Measurements from ENCODE around the gene SDHA.
"Not testable (repeated sequence)": the region's sequence is repeated elsewhere in the genome, so short reads cannot be mapped to it uniquely, and the experiment has no call there.

Gene SDHA

GRCh38 chr5:198516-199196 is 19.5 kb upstream of the SDHA start:
- DNase-seq (ENCODE audit: low read depth, low spot score), result no peak

DNA sequence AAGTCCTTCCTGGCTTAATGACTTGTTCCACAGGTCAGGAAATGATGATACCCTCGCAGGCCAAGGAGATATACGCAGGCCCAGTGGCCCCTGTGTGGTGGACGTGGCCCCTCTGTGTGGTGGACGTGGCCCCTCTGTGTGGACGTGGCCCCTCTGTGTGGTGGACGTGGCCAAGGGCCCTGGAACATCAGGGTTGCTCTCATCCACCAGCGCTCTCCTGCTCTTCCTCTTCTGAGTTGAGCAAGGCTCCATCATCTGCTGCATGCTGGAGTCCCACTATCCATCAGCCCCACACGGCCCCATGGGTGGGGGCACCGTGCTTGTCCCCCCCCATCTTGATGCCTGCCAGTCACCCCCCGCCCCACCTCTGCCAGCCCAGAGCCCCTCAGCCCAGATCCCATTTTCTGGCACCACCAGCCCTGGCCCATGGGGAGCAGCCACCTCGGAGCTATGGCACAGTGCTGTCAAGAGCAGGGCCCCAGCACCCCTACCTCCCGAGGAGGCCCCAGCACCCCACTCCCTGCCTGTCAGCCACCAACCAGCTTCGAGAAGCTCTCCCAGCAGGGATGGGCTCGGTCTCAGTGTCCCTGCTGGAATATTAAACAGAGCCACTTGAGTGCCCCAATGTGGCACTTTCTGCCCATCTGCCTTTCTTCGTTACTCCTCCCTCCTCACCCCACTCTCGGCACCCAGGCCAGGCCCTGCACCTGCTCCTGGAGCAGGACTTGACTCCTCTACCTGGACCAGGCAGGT is 18.7 kb upstream of the SDHA start:
- DNase-seq (ENCODE audit: low read depth, low spot score), result no peak

GRCh38 chr5:199950-200645 is 18.0 kb upstream of the SDHA start:
- no peak for DNase-seq (ENCODE audit: low read depth, low spot score)

DNA sequence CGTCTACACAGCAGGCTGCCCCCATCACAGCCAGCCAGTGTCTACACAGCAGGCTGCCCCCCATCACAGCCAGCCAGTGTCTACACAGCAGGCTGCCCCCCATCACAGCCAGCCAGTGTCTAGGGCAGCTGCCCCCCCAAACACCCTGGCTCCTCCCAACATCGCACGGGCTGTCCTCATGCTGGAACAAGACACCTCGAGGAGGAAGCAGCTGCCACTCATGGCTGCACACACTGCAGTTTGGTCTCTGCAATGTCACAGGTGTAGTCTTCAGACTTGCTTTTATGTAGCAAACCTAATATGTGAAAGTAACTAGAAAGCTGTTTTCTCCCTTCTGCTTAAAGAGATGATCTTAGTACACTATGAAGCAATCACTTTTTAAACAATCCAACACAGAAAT is 17.1 kb upstream of the SDHA start:
- DNase-seq (ENCODE audit: low read depth, low spot score), result no peak

GRCh38 chr5:201672-202071 is 16.4 kb upstream of the SDHA start:
- no peak for DNase-seq (ENCODE audit: low read depth, low spot score)

GRCh38 chr5:203246-203930 is 14.7 kb upstream of the SDHA start:
- DNase-seq (ENCODE audit: low read depth, low spot score), result no peak

DNA sequence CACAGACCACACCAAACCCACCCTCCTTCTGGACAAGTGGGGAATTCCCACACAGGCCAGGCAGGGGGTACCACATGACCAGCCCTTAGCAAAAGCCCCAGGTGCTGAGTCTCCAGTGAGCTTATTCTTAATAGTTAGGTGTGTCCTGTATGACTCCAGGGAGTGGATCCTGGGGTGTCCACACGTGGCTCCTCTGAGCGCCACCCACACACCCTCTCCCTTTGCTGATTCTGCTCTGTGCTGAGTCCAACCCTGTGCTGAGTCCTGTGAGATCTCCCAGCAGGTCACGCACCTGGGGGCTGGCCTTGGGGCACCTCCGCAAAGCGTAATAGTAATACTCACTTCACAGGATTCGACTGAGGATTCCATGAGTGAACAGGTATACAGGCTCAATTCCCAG is 14.1 kb upstream of the SDHA start:
- no peak for DNase-seq (ENCODE audit: low read depth, low spot score)

DNA sequence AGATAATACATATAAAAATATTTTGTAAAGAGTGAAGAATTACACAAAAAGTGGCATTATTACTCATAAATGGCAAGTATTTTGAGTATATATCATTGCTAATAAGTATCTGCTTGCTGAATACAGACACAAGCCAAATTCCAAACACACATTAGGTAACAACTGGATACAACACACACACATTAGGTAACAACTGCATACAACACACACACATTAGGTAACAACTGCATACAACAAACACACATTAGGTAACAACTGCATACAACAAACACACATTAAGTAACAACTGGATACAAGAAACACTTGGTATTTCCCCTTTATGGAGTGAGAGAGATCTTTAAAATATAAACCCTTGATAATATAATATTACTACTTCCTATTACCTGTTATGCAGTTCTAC is 13.7 kb upstream of the SDHA start:
- DNase-seq (ENCODE audit: low read depth, low spot score), result no peak

- no peak for DNase-seq (ENCODE audit: low read depth, low spot score)
These were observed 13.0 kb upstream of the SDHA start for GRCh38 chr5:204966-205670.

GRCh38 chr5:206406-206805 is 11.7 kb upstream of the SDHA start:
- DNase-seq (ENCODE audit: low read depth, low spot score), result no peak

DNA sequence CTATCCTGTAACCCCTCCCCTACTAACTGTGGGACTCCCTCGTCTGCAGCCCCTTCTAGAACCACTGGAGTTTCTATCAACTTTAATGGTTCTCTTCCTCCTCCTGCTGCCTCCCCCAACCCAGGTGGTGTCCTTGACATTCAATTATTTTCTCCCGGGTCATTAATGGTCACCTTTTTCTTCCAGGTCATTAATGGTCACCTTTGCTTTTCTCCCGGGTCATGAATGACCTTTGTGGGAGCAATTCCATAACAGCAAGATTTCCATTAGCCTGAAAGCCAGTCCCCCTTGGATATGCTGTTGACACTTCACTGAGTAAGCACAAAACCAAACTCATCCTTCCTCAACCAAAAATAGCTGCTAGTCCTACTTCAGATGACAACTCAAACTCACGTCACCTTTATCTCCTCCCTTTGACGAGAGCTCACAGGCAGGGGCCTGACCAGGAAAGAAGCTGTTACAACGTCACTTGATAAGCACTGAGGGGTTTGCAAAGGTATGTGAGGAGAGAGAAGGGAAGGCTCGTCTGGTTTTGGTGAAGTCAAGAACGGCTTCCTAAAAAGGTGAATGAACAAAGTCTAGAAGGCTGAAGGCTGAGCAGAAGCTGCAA is 11.1 kb upstream of the SDHA start:
- no peak for DNase-seq (ENCODE audit: low read depth, low spot score)

GRCh38 chr5:207599-207998 is 10.5 kb upstream of the SDHA start:
- DNase-seq (ENCODE audit: low read depth, low spot score), result no peak

GRCh38 chr5:208449-209114 is 9.5 kb upstream of the SDHA start:
- no peak for DNase-seq (ENCODE audit: low read depth, low spot score)

- no peak for DNase-seq (ENCODE audit: low read depth, low spot score)
These were observed 4.2 kb upstream of the SDHA start for GRCh38 chr5:213803-214395.

GRCh38 chr5:215256-215655 is 2.9 kb upstream of the SDHA start:
- DNase-seq (ENCODE audit: low read depth, low spot score), result not testable (repeated sequence)

- DNase-seq (ENCODE audit: low read depth, low spot score), result not testable (repeated sequence)
These were observed 2.0 kb upstream of the SDHA start for GRCh38 chr5:216076-216475.

DNA sequence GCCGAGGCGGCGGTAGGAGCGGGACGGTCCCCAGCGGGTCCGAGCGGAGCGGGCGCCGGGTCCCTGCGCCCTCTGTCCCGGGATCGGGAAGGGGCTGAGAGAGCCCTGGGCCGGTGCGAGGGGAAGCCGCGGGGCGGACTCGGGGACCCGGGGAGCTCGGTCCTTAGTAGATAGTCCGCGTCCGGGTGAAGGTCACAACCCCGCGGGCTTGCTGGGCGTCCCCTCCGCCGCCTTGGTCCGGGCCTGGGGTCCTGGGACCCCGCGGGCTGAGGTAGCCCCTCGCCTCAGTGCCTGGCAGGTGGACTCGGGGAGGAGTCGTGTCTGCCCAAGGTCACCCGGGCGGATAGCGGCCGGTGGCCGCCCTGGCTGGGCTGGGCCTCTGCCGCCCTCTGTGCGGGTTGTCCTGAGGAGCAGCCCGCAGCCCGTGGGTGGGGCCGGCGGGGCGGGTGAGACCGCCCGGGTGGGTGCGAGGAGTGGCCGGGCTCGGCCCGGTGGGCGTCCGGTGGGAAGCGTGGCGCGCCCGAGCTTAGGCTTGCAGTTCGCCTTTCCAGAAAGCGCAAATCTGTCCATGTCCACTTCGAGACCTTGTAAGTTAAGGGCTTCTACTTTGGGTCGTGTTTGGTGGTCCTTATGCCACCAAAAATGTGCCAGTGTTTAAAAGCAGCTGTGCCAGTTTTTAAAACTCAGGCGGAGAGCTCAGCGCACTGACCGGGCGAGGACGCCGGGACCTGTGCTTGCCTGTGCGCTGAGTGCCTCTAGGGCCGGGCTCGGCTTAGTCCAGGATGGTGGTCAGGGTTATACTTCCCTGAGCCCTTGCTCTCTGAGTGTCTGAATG is 554 bp downstream of the SDHA start:
- no peak for DNase-seq (ENCODE audit: low read depth, low spot score)

DNA sequence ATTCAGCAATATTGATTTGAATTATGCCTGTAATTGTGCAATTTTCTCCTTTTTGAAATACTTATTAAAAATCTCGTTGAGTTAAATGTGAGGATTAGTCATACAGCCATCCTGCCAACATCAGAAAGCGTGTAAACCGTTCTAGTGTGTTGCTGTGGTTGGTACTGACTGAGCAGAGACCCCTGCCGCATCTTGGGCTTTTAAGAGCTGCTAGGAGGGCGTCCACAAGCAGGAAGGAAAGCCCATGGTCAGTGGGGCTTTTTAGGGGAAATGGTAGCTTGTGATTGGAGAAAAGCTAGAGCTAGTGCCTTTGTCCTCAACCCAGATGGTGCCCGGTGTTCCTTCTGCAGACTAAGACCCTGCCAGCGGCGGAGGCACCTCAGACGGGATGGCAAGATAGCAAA is 1.3 kb downstream of the SDHA start:
- no peak for DNase-seq (ENCODE audit: low read depth, low spot score)

DNA sequence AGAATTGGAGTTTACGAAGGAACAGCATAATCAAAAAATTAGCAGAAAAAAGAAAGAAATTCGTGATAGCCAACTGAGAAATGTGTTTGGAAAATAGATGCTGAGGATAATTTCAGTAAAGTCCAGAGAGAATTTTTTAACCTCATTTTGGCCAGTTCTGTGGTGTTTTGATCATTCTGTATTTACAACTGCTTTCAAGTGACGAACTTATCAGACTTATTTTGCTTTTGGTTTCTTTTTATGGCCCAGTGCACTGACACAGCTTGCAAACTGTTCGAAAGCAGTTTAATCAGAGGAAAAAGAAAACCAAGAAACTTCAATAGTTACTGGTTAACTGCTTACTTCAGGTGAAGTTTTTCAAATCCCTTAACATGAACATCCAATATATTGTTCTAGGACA is 1.9 kb downstream of the SDHA start:
- DNase-seq (ENCODE audit: low read depth, low spot score), result no peak
